Stimulated activated naive CD4-positive, alpha-beta T cell (primary cell): Measurements from ENCODE around the gene UBE2R2.

Experiments used
- DNase-seq, 6 experiments: peaks; one replicate each; lab custom pipeline; 2025; lab: John Stamatoyannopoulos, UW

The UBE2R2 gene

GRCh38 chr9:33884856-33885701 is 68.1 kb downstream of the UBE2R2 start:
- DNase-seq = no peak

GRCh38 chr9:33885948-33886347 is 69.0 kb downstream of the UBE2R2 start:
- no peak for DNase-seq

- DNase-seq = no peak
Observed at GRCh38 chr9:33893861-33894260, 76.9 kb downstream of the UBE2R2 start.

DNA sequence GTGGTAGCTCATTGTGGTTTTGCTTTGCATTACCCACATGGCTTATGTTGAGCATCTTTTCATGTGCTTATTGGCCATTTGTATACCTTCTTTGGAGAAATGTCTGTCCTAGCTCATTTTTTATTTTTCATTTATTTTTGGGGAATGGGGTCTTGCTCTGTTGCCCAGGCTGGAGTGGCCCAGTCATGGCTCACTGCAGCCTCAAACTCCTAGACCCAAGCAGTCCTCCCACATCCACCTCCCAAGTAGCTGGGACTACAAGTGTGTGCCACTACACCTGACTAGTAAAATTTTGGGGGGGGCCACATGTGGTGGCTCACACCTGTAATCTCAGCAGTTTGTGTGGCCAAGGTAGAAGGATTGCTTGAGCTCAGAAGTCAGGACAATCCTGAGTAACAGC is 77.4 kb downstream of the UBE2R2 start:
- no peak for DNase-seq

- no peak for DNase-seq
Observed at GRCh38 chr9:33903157-33903780, 86.3 kb downstream of the UBE2R2 start.

GRCh38 chr9:33905137-33905536 is 88.2 kb downstream of the UBE2R2 start:
- no peak for DNase-seq

DNA sequence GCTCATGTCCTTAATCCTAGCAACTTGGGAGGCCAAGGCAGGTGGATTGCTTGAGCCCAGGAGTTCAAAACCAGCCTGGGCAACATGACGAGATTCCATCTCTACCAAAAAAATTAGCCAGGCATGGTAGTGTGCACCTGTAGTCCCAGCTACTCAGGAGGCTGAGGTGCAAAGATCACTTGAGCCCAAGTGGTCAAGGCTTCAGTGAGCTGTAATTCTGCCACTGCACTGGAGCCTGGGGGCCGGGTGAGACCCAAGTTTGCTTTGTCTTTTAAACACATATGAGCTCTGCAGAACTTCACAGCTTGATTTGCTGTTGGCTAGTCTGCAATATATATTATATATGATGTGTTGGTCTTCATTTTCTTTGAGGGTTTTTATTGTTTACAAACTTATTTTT is 89.8 kb downstream of the UBE2R2 start:
- DNase-seq = no peak

- no peak for DNase-seq
Observed at GRCh38 chr9:33907347-33907746, 90.4 kb downstream of the UBE2R2 start.

GRCh38 chr9:33908114-33908513 is 91.2 kb downstream of the UBE2R2 start:
- no peak for DNase-seq

DNA sequence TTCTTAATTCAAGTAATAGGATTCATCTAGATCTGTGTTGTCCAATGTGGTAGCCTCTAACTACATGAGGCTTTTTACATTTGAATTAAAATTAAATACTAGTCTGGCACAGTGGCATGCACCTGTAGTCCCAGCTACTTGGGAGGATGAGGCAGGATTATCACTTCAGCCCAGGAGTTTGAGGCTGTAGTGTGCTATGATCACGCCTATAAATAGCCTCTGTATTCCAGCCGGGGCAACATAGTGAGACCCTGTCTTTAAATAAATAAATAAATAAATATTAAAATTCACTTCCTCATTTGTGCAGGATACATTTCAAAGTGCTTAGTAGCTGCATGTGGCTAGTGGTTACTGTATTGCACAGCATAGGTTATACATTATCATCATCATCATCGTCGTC is 91.8 kb downstream of the UBE2R2 start:
- DNase-seq = no peak

- DNase-seq = no peak
Observed at GRCh38 chr9:33913541-33913940, 96.6 kb downstream of the UBE2R2 start.

GRCh38 chr9:33914887-33915628 is 98.1 kb downstream of the UBE2R2 start:
- no peak for DNase-seq

DNA sequence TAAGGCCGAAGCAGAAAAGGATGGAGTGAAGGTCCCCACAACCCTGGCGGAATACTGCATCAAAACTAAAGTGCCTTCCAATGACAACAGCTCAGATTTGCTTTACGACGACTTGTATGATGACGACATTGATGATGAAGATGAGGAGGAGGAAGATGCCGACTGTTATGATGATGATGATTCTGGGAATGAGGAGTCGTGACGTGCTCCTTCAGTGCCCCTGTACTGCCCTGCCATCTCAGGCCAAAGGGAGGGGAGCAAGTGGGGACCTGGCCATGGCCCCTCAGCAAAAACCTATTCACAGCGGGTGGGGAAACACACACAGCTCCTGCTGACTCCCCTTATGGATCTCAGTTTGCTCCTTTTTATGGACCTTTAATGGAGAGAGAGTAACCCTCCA is 100.1 kb downstream of the UBE2R2 start:
- no peak for DNase-seq

DNA sequence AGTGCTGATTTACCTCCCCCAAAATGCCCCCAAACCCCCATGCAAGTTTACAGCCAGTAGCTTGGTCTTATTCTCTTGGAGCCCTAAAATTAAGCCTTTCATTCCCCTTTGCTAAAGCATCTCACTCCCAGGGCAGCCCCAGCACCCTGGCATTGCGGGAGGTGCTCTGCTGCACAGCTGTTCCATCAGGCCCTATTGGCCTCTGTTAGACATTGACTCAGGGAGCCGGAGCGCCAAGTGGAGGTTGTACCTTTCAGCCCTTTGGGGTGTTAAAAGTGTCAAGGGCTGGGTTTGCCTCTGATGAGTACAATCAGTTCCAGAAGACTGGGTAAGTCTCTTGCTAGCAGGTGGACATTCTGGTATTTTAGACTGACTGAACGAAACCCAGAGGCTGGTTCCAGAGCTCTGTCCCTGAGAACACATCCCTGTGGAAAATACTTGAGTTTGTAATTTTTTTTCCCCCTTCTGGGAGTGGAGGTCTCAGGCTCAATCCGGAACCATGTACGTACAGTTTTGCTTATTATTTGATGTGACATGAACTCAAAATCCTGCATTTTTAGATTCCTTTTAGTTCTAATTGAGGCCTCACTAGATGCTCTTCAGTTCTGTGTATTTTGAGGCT is 102.4 kb downstream of the UBE2R2 start:
- no peak for DNase-seq

- peak in 2 of 6 experiments; percentile 8 to 17 for DNase-seq
Observed at GRCh38 chr9:33921967-33922895, 105.3 kb downstream of the UBE2R2 start.

GRCh38 chr9:33923079-33923478 is 106.1 kb downstream of the UBE2R2 start:
- DNase-seq = no peak

GRCh38 chr9:33923998-33924701 is 107.2 kb downstream of the UBE2R2 start:
- no peak for DNase-seq

- DNase-seq = peak in 1 of 6 experiments; percentile 9
Observed at GRCh38 chr9:33924978-33925797, 108.2 kb downstream of the UBE2R2 start.

DNA sequence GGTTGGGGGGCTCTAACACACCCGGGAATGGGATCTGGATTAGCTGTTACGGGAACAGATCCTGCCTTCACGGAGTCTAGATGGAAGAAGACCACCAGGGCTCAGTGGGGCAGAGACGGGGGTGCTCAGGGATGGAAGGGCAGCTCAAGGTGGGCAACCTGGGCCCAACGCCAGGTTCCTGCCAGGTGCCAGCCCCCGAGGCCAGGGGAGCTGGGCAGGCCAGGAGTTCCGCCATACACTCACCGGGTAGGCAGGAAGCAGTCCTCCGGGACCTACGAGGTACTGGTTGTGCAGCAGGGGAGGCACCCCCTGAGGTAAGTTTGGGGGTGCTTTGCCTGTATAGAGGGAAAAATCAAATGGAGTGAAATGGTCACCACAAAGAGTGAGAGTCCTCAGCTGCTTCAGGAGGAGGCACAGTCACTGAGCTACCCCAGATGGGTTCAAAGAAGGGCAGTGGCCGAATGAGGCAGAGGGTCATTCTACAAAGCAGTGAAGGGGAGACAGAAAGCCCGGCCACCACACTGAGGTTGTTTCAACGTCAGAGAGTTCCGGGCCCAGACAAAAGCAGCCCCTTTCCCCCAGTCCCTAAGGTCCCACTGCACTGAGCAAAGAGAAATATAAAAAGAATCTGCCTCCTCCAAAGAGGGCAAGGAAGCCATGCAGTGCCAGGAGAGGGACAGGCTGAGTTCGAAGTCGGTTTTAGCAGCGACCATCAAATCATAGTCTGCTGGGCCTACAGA is 110.0 kb downstream of the UBE2R2 start:
- DNase-seq = no peak
